Measurements from ENCODE around the gene SLC43A1.

DNA sequence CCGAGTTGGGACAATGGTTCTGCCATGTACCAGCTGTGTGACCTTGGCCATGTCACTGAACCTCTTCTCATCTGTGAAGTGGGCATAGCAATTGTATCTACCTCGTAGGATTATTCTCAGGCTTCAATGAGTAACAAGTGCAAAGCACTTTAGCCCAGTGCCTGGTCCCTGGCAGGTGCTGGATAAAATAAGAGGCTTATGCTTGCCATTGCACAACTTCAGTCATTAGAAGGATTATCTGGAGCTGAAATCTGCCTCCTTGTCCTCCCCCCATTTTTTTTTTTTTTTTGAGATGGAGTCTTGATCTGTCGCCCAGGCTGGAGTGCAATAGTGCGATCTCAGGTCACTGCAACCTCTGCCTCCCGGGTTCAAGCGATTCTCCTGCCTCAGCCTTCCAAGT lies 29.1 kb upstream of the SLC43A1 start:
- no peak for TF ChIP-seq POLR2A (IDR thresholded peaks at IDR 0.05)
- TF ChIP-seq, protein P1, sequence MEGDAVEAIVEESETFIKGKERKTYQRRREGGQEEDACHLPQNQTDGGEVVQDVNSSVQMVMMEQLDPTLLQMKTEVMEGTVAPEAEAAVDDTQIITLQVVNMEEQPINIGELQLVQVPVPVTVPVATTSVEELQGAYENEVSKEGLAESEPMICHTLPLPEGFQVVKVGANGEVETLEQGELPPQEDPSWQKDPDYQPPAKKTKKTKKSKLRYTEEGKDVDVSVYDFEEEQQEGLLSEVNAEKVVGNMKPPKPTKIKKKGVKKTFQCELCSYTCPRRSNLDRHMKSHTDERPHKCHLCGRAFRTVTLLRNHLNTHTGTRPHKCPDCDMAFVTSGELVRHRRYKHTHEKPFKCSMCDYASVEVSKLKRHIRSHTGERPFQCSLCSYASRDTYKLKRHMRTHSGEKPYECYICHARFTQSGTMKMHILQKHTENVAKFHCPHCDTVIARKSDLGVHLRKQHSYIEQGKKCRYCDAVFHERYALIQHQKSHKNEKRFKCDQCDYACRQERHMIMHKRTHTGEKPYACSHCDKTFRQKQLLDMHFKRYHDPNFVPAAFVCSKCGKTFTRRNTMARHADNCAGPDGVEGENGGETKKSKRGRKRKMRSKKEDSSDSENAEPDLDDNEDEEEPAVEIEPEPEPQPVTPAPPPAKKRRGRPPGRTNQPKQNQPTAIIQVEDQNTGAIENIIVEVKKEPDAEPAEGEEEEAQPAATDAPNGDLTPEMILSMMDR (IDR thresholded peaks at IDR 0.05) = no peak
